ENCODE data around the gene PTPRE. TPM values are rescaled to one million over a fixed set of nuclear protein-coding genes. Genes with fewer than 3 reads are reported as not detected.

PTPRE gene
- total RNA-seq, 6 experiments from 2014 or later = 2.3 to 9.2 (median 2.7) TPM

GRCh38 chr10:127933271-127933670 is 26.4 kb downstream of the PTPRE start:
- no peaks in the 10 kb centered on the region for H3K4me1 ChIP-seq
- H3K4me3 ChIP-seq = no peak overlapping the region
- no peaks in the 10 kb centered on the region for H3K36me3 ChIP-seq
- 67% methylated on average over 5 of the region's 5 CpGs for WGBS (ENCODE audit: insufficient coverage, low coverage, low lambda C conversion rate, missing lambda C conversion rate)
- no peaks in the 10 kb centered on the region for H3K27me3 ChIP-seq
- DNase-seq (no peak), ATAC-seq (no peak)
- no peak overlapping the region for H3K27ac ChIP-seq
- TF ChIP-seq POLR2A (IDR thresholded peaks at IDR 0.05) = no peak
- no peak for TF ChIP-seq CTCF (IDR thresholded peaks at IDR 0.05)
- no peaks in the 10 kb centered on the region for H3K9me3 ChIP-seq
- intact Hi-C loops (cut with DNase I) = no loop called here

GRCh38 chr10:127934383-127934782 is 27.5 kb downstream of the PTPRE start:
- Histone ChIP-seq H3K36me3 (no peaks in the 10 kb centered on the region), H3K27ac (no peak overlapping the region), H3K27me3 (no peaks in the 10 kb centered on the region), H3K4me1 (no peaks in the 10 kb centered on the region), H3K4me3 (no peak overlapping the region), H3K9me3 (no peaks in the 10 kb centered on the region)
- WGBS (ENCODE audit: insufficient coverage, low coverage, low lambda C conversion rate, missing lambda C conversion rate) = 80% methylated on average over 6 of the region's 14 CpGs
- intact Hi-C loops (cut with DNase I) = no loop called here
- DNase-seq = no peak
- TF ChIP-seq CTCF (IDR thresholded peaks at IDR 0.05) = no peak
- no peak for TF ChIP-seq POLR2A (IDR thresholded peaks at IDR 0.05)
- peak in 1 of 4 donors; percentile 23 for ATAC-seq

GRCh38 chr10:127935071-127935561 is 28.2 kb downstream of the PTPRE start:
- DNase-seq (no peak), ATAC-seq (peak in 1 of 4 donors; percentile 23)
- H3K4me1 ChIP-seq = no peaks in the 10 kb centered on the region
- TF ChIP-seq POLR2A (IDR thresholded peaks at IDR 0.05) = no peak
- TF ChIP-seq CTCF (IDR thresholded peaks at IDR 0.05) = no peak
- no peaks in the 10 kb centered on the region for H3K9me3 ChIP-seq
- WGBS (ENCODE audit: insufficient coverage, low coverage, low lambda C conversion rate, missing lambda C conversion rate) = 78% methylated on average over 14 of the region's 16 CpGs
- intact Hi-C loops (cut with DNase I) = no loop called here
- H3K27ac ChIP-seq = no peak overlapping the region
- H3K36me3 ChIP-seq = no peaks in the 10 kb centered on the region
- no peaks in the 10 kb centered on the region for H3K27me3 ChIP-seq
- H3K4me3 ChIP-seq = no peak overlapping the region

- TF ChIP-seq CTCF (IDR thresholded peaks at IDR 0.05) = no peak
- TF ChIP-seq POLR2A (IDR thresholded peaks at IDR 0.05) = no peak
- no peaks in the 10 kb centered on the region for H3K36me3 ChIP-seq
- no peaks in the 10 kb centered on the region for H3K9me3 ChIP-seq
- H3K4me3 ChIP-seq = no peak overlapping the region
- H3K4me1 ChIP-seq = no peaks in the 10 kb centered on the region
- H3K27me3 ChIP-seq = no peaks in the 10 kb centered on the region
- DNase-seq (no peak), ATAC-seq (no peak)
- no peak overlapping the region for H3K27ac ChIP-seq
- intact Hi-C loops (cut with DNase I) = no loop called here
Measured at GRCh38 chr10:127937069-127937468, 30.2 kb downstream of the PTPRE start.

- WGBS (ENCODE audit: insufficient coverage, low coverage, low lambda C conversion rate, missing lambda C conversion rate) = 41% methylated on average over 5 of the region's 5 CpGs
- Histone ChIP-seq H3K4me3 (no peak overlapping the region), H3K4me1 (no peaks in the 10 kb centered on the region), H3K9me3 (no peaks in the 10 kb centered on the region), H3K36me3 (no peaks in the 10 kb centered on the region), H3K27me3 (no peaks in the 10 kb centered on the region), H3K27ac (no peak overlapping the region)
- DNase-seq (no peak), ATAC-seq (no peak)
- intact Hi-C loops (cut with DNase I) = no loop called here
- no peak for TF ChIP-seq CTCF (IDR thresholded peaks at IDR 0.05)
- TF ChIP-seq POLR2A (IDR thresholded peaks at IDR 0.05) = no peak
Measured at GRCh38 chr10:127937915-127938463, 31.1 kb downstream of the PTPRE start.

Measured in right lobe of liver (tissue), 6 donors.